Spleen (tissue), 7 donors: ENCODE measurements around the gene RRP7A.

ENCODE experiments used
- POLR2A ChIP-seq, 3 donors: fragments of 450-650 bp; IDR thresholded peaks; one replicate each; pipeline ENCODE4 v1.5.1; 2017; ENCODE audit warnings: antibody characterized with exemption in 3 of 3, mild to moderate bottlenecking in 1 of 3
- POLR2AphosphoS5 ChIP-seq, 3 donors: sonication (generic); formaldehyde crosslinking; IDR thresholded peaks; one replicate each; pipeline ENCODE4 v1.5.1; 2017; ENCODE audit warnings: antibody characterized with exemption in 3 of 3
- TF ChIP-seq, protein P1 (sequence below), 11 experiments: fragments of 200-600 bp in 7 of 11; fragments of 450-650 bp in 4 of 11; sonication (generic) in 4 of 11; IDR thresholded peaks in 8 of 11; conservative IDR thresholded peaks in 3 of 11; 1 replicate in 7 of 11; 2 replicates in 4 of 11; pipeline versions ENCODE4 v1.4.0 to v1.8.0; 2016 to 2021; ENCODE audit warnings: antibody characterized with exemption in 11 of 11, inconsistent platforms in 4 of 11, mild to moderate bottlenecking in 1 of 11
- donor health status: DM: no; HTN: no; CAD: no; lungs with moderate emphysema.
- donor health status: DM: no; HTN: no; CAD: no.
- donor health status: DM: no; HTN: no; CAD: no.

GRCh38 chr22:42492323-42492690 lies 27.3 kb downstream of the RRP7A start:
- TF ChIP-seq, protein P1, sequence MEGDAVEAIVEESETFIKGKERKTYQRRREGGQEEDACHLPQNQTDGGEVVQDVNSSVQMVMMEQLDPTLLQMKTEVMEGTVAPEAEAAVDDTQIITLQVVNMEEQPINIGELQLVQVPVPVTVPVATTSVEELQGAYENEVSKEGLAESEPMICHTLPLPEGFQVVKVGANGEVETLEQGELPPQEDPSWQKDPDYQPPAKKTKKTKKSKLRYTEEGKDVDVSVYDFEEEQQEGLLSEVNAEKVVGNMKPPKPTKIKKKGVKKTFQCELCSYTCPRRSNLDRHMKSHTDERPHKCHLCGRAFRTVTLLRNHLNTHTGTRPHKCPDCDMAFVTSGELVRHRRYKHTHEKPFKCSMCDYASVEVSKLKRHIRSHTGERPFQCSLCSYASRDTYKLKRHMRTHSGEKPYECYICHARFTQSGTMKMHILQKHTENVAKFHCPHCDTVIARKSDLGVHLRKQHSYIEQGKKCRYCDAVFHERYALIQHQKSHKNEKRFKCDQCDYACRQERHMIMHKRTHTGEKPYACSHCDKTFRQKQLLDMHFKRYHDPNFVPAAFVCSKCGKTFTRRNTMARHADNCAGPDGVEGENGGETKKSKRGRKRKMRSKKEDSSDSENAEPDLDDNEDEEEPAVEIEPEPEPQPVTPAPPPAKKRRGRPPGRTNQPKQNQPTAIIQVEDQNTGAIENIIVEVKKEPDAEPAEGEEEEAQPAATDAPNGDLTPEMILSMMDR (IDR thresholded peaks at IDR 0.05 in 8 of 11, conservative IDR thresholded peaks at IDR 0.05 in 3 of 11), result no peak
- no peak for TF ChIP-seq POLR2A (IDR thresholded peaks at IDR 0.05)
- TF ChIP-seq POLR2AphosphoS5 (IDR thresholded peaks at IDR 0.05), result no peak
